Right ventricle myocardium inferior (tissue), 1 donor: ENCODE data around the gene MBLAC1. TPM values are rescaled to one million over a fixed set of nuclear protein-coding genes. Genes with fewer than 3 reads are reported as not detected.

Experiments
- ATAC-seq: fragments of 200-7000 bp; cut with Tn5 transposase; one replicate; pipeline ENCODE4 v1.9.1; 2020; ENCODE audit warnings: mild to moderate bottlenecking, moderate library complexity
- DNase-seq: peaks from one replicate; pipeline ENCODE4 v3.0.0; 2021; ENCODE audit errors: missing footprints
- intact Hi-C: fragments of 100-400 bp; cut with DNase I; formaldehyde crosslinking; loops from one replicate; pipeline ENCODE4 v1.11.0; 2022
- total RNA-seq: library from RNA; stranded (reverse); fragmentation: NEBNext Ultra II Directional; extraction: Animal tissue kit (Norgen Biotek cat#: 25700); gene quantifications from one replicate; pipeline ENCODE4 v1.2.1, GENCODE V29; 2021
- donor health status: DM: no; HTN: yes; CAD: no; lungs with severe emphysema.

Gene MBLAC1
- total RNA-seq, 1 donor from 2014 or later: 2.1 TPM

DNA sequence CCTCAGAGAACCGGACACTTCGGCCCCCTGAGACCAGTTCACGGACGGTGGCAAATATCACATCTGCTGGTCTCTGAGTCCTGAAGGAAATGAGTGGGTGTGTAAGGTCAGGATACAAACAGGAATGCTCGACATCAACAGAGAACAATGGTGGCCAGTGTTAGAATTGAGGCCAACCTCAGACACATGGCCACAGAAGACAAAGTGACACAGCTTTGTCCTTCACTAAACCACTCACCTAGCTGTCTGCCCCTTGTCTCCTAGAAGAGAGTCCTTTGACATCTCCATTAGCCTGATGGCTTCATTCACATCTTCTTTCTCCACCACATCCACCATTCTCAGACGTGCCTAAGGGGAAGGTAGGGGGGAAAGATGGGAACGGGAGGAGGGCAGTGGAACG lies 33.7 kb upstream of the MBLAC1 start:
- ATAC-seq (no peak), DNase-seq (no peak)
- intact Hi-C loops: loop anchor here (5.0 kb wide), 1 partner anchor 34 kb away; the partner anchor contains the start of gene MBLAC1

DNA sequence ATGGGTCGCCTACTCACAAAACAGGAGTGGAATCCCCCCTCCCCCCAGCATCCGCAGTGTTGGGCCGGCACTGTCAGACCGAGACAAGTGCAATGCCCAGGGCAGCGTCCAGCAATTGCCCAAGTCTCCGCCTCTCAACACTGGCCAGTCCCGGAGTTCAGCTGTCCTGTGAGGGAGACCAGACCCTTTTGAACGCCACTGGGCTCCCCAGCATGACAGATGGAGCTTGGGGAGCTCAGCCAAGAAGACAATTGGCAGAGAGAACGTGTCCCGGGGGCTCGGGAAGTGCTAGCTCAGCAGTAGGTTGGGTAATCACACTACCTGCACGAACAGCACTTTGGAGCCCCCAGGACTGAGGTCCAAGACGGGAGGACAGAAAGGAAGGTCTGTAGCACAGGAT lies 33.3 kb upstream of the MBLAC1 start:
- intact Hi-C loops: loop anchor here (5.0 kb wide), 1 partner anchor 34 kb away; the partner anchor contains the start of gene MBLAC1
- DNase-seq (no peak), ATAC-seq (no peak)

DNA sequence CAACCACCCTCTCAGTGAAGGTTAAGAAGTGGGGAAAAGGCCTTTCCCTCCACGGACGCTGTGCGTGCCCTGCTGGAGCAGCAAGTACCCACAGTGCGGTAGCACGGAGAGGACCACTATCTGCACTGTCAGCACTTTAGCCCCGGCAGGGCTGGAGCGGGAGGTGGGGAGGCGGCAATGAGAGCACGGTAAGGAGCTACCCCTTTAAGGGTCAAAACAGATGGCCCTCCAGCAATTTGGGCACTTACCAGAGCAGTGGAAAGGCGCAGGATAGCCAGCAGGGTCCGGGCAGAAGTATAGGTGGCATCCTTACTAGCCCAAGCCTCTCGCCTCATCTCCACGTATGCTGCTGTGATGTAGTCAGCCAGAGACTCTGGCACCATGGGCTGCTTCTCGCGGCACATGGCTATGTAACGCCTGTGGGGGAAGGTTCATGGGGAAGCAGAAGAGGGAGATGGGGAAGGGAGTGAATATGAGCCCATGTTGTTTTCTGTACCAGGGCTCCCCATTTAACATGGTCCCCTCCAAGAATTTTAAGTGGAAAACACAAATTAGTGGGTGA lies 32.8 kb upstream of the MBLAC1 start:
- no peak for DNase-seq
- intact Hi-C loops: loop anchor here (5.0 kb wide), 1 partner anchor 33 kb away; the partner anchor contains the start of gene MBLAC1
- no peak for ATAC-seq

DNA sequence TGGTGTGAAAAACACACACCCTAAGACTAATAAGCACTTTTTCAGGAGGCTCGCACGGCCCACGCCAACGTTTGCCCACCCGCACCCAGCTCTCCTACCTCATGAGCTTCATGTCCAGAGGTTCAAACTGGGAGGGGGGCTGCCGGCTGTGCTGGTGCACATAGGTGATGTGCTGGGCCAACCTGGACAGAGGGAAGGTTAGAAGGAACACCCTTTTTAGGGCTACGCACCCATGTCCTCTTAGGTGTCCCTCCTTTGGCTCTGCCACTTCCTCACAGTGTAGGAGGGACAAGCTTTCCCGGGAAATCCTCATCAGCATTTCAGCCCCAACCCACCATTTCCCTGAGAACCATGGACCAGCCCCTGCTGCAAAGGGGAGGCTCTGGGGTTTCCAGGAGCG lies 31.5 kb upstream of the MBLAC1 start:
- intact Hi-C loops: no loop called here
- DNase-seq (no peak), ATAC-seq (no peak)

DNA sequence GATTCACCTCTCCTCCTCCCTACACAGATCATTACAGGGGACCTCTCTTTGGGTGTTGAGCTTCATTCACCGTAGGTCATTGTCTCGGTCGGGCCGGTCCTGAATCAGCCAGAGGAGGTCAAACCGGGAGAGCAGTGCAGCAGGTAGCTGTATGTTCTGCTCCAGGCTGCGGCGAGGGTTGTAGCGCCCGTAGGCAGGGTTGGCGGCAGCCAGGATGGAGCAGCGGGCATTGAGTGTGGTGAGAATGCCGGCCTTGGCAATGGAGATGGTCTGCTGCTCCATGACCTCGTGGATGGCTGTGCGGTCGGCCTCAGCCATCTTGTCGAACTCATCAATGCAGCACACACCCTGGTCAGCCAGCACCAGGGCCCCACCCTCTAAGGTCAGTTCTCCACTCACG lies 31.1 kb upstream of the MBLAC1 start:
- no peak for ATAC-seq
- intact Hi-C loops: no loop called here
- DNase-seq: no peak

DNA sequence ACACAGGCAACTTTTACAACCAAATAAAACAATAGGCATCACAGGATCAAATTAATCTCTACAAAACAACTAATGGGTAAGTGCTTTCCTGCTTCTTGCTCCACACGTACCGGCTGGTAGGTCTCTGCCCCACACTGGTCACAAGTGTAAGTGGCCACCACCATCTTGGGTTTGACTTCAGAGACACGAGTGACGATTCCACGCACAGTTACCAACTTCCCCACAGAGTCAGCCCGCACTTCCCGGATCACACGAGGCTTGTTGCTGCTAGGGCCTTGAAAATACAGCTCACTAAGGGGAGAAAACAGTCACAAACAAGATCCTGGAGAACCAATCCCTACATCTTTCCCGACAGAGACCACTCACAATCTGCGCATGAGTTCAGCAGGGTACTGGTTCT lies 27.9 kb upstream of the MBLAC1 start:
- no peak for DNase-seq
- no peak for ATAC-seq
- intact Hi-C loops: no loop called here

DNA sequence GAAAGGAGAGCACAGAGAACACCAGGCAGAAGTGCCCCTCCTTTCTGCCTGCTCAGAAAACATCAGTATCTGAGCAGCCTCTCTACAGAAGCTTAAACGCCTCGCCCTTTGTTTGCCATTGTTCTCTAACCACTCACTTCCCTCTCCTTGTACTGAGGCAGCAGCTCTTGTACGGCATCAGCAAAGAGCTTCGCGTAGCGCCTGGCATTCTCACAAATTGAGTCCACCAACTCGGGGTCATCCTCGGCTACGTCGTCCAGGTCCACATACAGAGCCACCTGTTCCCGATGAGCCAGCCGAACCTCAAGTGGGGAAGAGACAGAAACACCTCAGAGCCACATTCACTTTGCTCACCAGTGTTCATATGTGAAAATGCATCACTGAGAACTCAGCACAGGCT lies 27.3 kb upstream of the MBLAC1 start:
- intact Hi-C loops: no loop called here
- no peak for DNase-seq
- no peak for ATAC-seq

DNA sequence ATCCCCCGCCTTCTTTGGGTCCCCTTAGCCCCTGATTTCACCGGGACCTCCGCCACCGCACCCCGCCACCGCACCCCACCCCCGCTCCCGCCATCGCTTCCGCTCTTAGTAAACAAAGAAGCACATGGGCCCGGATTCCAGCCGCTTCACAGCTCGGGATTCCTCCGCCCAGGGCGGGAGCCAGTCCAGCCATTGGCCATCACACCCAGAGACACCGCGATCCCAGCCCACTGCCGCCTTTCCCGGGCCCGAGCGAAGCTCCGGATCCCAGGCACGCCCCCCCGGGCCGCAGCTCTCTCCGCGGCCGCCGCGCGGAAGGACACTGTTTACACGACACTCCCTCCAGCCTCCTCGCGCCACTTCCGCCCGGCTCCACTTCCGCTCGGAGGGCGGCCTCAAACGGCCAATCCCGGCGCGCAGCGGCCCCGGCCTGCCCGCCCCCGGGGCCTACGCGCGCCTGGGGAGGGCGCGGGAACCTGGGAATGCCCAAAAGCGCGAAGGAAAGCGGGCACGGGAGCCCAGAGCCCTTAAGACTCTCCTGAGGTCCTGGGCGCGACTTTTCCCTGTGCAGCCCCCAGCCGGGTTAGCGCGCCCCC lies 26.2 kb upstream of the MBLAC1 start:
- peak; percentile 92 for ATAC-seq
- peak; percentile 96 for DNase-seq
- intact Hi-C loops: loop anchor here (1.0 kb wide), 3 partner anchors 18 to 51 kb away; partner anchors contain the start of genes CNPY4, TAF6 and ZSCAN21

DNA sequence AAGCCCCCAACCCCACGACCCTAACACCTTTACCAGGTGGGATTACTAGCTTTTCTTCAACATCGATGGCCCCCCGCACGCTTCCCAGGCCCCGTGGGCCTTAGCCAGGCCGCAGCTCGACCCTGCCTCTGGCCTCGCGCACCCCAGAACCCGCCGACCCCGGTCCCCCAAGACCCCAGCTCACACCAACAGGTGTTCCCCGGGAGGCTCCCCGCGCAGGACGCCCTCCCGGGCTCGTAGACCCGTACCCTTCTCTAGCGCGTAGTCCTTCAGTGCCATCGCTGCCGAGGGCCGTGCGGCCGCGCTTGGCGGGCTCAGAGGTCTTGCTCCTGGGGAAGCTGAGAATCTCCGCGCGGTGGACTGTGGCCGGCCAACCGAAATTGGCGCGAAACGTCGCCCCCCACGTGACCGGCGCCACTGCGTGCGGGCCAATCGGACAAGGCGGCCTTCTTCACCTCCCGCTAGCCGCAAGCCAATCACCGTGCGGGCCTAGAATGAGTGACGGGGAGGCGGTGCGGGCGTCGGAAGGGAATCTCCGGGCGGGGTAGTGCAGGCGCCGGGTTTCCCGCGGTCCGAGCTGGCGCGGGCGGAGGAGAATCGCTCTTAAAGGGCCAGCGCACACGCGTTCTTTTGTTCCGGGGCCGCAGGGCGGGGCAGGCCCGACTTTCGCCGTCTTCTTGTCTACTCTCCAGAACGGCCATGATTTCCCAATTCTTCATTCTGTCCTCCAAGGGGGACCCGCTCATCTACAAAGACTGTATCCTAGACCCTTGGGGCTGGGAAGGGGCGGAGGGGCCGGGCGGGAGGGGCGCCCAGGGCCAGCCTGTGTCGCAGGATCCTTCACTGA lies 25.5 kb upstream of the MBLAC1 start, which contains the start of the genes AP4M1 and MCM7:
Gene AP4M1 (plus strand): TSS at position 628 of the 847 bp plus-strand sequence. CDS start 72 bp downstream, at position 700.
Gene MCM7 (minus strand): TSS at position 382 of the 847 bp plus-strand sequence. CDS start 103 bp downstream, at position 279.
- intact Hi-C loops: loop anchor here (1.0 kb wide), 1 partner anchor 52 kb away; the partner anchor contains the start of gene ZSCAN21
- ATAC-seq (peak; percentile 97), DNase-seq (peak; percentile 100)

DNA sequence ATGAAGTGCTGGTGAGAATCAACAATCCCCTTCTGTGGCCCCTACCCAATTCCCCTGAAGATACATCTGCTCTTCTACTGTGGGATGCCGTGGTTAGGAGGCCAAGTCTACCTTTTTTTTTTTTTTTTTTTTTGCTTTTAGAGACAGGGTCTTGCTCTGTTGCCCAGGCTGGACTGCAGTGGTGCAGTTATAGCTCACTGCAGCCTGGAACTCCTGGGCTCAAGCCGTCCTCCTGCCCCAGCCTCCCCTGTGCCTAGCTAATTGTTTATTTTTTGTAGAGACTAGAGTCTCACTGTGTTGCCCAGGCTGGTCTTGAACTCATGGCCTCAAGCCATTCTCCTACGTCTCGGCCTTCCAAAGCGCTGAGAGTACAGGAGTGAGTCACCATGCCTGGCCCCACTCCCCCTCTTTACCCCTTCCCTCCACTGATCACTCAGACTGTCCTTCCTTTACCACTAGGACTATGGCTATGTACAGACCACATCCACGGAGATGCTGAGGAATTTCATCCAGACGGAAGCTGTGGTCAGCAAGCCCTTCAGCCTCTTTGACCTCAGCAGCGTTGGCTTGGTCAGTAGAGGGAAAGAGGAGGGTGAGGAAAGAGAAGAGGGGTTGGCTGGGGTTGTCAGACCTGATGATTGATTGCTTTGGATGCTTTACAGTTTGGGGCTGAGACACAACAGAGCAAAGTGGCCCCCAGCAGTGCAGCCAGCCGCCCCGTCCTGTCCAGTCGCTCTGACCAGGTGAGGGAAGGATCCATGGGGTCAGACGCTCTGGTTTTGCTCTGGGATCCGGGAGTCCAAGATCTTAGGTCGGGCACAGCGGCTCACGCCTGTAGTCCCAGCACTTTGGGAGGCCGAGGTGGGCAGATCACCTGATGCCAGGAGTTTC lies 23.6 kb upstream of the MBLAC1 start:
- intact Hi-C loops: no loop called here
- no peak for ATAC-seq
- DNase-seq: no peak

DNA sequence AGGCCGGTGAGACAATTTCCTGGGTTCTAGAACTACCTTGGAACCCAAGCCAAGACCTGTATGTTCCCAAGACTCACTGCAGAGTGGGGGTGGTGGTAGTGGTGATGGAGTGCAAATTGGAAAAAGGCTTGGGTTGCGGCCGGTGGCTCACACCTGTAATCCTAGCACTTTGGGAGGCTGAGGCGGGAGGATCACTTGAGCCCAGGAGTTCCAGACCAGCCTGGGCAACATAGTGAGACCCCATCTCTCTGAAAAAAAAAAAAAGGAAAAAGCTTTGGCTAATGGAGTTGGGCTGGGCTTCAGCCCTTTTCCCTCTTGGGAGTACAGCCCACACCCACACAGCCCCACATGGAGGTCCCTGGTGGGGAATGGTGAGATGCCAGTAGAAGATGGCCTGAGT lies 21.2 kb upstream of the MBLAC1 start:
- no peak for DNase-seq
- intact Hi-C loops: no loop called here
- no peak for ATAC-seq

DNA sequence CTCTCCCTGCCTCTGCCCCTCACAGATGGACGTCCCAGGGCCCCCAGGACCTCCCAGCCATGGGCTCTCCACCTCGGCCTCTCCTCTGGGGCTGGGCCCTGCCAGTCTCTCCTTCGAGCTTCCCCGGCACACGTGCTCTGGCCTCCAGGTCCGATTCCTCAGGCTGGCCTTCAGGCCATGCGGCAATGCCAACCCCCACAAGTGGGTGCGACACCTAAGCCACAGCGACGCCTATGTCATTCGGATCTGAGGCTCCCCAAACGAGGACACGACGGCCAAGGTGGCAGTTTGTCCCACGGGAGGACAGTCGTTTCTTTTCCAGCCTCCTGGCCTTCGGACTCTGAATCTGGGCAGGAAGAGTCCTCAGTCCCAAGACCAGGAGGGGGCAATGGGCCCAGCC lies 20.1 kb upstream of the MBLAC1 start:
- ATAC-seq (no peak), DNase-seq (no peak)
- intact Hi-C loops: no loop called here

DNA sequence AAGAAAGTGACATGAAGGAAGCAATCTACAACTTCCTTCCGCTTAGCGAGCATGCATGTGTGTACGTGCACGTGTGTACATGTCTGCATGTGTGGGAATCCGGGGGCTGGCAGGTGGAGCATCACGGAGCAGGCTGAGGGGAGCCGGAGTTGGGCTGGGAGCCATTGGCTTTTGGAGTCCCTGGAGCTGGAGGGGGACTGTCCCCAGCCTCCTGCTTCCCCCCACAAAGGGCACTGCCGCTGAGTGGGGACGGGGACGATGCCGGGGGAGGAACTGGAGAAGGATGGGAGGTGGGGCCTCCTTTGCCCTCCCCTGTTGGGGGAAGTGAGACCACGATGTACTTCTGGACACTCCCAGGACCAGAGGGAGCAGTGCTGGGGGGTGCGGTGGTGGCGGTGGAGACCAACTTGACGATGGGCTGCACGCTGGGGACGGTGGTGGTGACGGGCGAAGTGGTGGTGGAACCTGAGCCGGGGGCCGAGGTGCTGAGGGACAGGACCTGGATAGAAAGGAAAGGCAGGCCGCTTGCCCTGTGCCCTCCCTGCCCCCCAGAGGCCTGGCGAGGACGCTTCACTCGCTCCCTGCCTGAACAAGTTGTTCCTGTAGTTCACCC lies 19.5 kb upstream of the MBLAC1 start:
- DNase-seq: no peak
- no peak for ATAC-seq
- intact Hi-C loops: no loop called here

DNA sequence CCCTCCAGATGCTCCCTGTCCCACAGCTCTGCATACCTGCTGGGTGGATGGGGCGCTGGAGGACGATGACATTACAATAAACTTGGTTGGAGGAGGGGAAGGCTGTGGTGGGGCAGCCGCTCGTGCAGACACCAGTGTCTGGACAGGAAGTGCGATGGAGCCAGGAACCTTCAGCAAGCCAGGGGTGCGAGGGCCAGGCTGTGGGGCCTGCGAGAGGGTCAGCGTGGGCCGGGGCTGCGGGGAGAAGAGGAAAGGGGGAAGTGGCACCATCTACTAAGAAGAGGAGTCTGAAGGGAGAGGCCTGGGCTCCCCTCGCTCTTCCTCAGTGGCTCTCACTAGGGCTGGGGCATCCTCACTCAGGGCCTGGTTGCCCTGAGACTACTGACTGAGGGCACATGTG lies 18.9 kb upstream of the MBLAC1 start:
- DNase-seq: no peak

DNA sequence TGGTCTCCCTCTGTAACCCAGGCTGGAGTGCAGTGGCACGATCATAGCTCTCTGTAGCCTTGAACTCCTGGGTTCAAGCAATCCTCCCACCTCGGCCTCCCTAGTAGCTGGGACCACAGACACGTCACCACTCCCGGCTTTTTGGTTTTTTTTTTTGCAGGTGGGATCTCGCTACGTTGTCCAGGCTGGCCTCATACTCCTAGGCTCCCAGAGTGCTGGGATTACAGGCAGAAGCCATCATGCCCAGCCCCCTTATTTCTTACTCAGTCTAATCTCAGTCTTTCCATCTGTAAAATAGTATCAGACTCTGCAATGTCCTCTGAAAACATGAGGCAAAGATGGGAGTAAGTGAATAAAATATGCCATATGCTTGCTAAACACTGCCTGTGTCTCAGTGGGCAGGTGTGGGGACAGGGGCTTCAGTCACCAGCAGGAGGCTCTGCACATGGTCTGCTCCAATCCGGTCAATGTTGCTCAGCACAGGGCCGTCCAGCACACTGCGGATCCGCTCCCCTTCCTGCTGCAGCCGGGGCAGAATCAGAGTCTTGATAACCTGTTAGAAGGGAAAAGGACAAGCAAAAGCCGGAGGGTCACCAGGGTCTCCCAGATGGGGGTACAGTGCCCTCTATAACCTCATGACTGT lies 17.1 kb upstream of the MBLAC1 start:
- ATAC-seq (no peak), DNase-seq (no peak)
- intact Hi-C loops: no loop called here

More for the DNA sequence above, 18.9 kb upstream of the MBLAC1 start:
- intact Hi-C loops: no loop called here
- no peak for ATAC-seq

DNA sequence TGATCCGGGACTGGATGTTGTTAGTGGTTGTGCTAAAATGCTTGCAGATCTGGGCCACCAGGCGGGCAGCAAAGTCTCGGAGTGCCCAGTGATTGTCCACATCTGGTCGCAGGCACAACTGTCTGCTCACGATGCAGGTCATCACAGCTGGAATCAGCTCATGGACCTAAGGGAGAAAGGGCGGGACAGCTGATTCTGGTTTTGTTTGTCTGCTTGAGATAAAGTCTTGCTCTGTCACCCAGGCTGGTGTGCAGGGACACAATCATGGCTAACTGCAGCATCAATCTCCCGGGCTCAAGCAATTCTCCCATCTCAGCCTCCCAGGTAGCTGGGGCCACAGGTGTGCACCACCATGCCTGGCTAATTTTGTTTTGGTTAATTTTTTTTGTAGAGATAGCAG lies 15.6 kb upstream of the MBLAC1 start:
- no peak for DNase-seq
- intact Hi-C loops: no loop called here

DNA sequence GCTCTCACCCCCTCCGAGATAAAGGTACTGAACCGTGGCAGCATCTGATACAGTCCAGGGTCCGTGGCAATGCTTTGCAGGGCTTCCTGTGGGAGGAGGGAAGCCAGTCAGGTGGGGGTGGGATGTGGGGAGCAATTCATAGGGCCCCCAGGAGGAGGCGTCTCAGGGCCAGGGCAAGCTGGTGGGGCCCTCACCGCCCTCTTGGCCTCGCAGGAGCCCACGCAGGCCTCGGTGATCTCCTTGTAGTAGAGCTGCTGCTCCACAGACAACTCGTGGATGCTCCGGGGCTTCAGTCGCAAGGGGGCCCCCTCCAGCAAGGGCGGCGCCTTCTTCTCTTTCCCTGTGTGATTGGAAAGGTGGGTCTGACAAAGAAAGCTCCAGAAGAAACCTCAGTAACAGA lies 14.9 kb upstream of the MBLAC1 start:
- intact Hi-C loops: no loop called here
- ATAC-seq (no peak), DNase-seq (no peak)

More for the DNA sequence above, 15.6 kb upstream of the MBLAC1 start:
- ATAC-seq: no peak

DNA sequence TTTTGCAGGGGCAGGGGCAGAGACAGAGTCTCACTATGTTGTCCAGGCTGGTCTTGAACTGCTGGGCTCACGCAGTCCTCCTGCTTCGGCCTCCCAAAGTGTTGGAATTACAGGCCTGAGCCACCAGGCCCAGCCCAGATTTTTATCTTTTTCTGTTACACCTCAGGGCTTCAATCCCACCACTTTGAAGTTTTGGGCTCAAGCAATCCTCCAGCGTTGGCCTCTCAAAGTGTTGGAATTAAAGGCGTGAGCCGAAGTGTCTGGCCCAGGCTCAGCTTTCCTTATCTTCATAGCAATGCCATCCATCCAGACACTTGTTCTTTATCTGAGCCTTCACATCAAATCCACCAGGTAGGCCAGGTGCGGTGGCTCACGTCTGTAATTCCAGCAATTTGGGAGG lies 11.7 kb upstream of the MBLAC1 start:
- ATAC-seq: no peak
- no peak for DNase-seq
- intact Hi-C loops: no loop called here
